ENCODE results near the gene DUOX1. TPM values are rescaled to one million over a fixed set of nuclear protein-coding genes. Genes with fewer than 3 reads are reported as not detected.

DUOX1 gene
- total and polyA plus RNA-seq, 2 of the 13 experiments (the other 11 are each of a cell fraction or from before 2014, with no cell fraction given), result 0.03 TPM; not detected in 1

GRCh38 chr15:45200799-45201556 is 71.2 kb downstream of the DUOX1 start (continued):
- no peak for TF ChIP-seq ZNF414 (CRISPR knock-in tag; IDR thresholded peaks at IDR 0.05)
- TF ChIP-seq ZNF382 (CRISPR knock-in tag; IDR thresholded peaks at IDR 0.05; ENCODE audit: borderline replicate concordance), result no peak
- no peak for TF ChIP-seq KIAA2018 (CRISPR knock-in tag; IDR thresholded peaks at IDR 0.05; ENCODE audit: borderline replicate concordance)
- no peak for TF ChIP-seq CREBL2 (CRISPR knock-in tag; IDR thresholded peaks at IDR 0.05; ENCODE audit: borderline replicate concordance)
- no peak for TF ChIP-seq TRAFD1 (CRISPR knock-in tag; IDR thresholded peaks at IDR 0.05; ENCODE audit: borderline replicate concordance)
- peak; percentile 29; the same call in 1 of the 2 replicates for TF ChIP-seq ELF3 (CRISPR knock-in tag; IDR thresholded peaks at IDR 0.05)
- TF ChIP-seq EHMT2 (IDR thresholded peaks at IDR 0.05; ENCODE audit: borderline replicate concordance, low read depth, low read length), result 0 out of 2 replicates have a peak, but pooled peaks have one; percentile 12
- no peak for TF ChIP-seq RBFOX2 (IDR thresholded peaks at IDR 0.05; ENCODE audit: low read depth, low read length)
- TF ChIP-seq ZFP1 (CRISPR knock-in tag; IDR thresholded peaks at IDR 0.05), result no peak
- TF ChIP-seq TP53 (CRISPR knock-in tag; conservative IDR thresholded peaks at IDR 0.05), result no peak
- peak; percentile 47; the same call in 1 of the 2 replicates for TF ChIP-seq ZBTB26 (CRISPR knock-in tag; IDR thresholded peaks at IDR 0.05; ENCODE audit: borderline replicate concordance)
- no peak for TF ChIP-seq KDM5A (IDR thresholded peaks at IDR 0.05; ENCODE audit: borderline replicate concordance, low read length)
- no peak for TF ChIP-seq NR3C1 (CRISPR knock-in tag; IDR thresholded peaks at IDR 0.05)
- no peak for TF ChIP-seq SP1 (IDR thresholded peaks at IDR 0.05)
- TF ChIP-seq SP1 (CRISPR knock-in tag; IDR thresholded peaks at IDR 0.05), result peak; percentile 40; the same call in 1 of the 2 replicates
- TF ChIP-seq ZSCAN22 (CRISPR knock-in tag; IDR thresholded peaks at IDR 0.05), result no peak
- TF ChIP-seq ZNF441 (CRISPR knock-in tag; IDR thresholded peaks at IDR 0.05; ENCODE audit: borderline replicate concordance), result no peak
